HEK293 (cell line): ENCODE measurements around the gene RBMS3.

ENCODE experiments used
- CTCF ChIA-PET: fragments of 350-600 bp; formaldehyde crosslinking; extraction: SDS; loops from one replicate; lab custom pipeline; 2021; ENCODE audit warnings: antibody characterized with exemption; lab: Yijun Ruan, JAX
- POLR2A ChIA-PET: fragments of 300-600 bp; formaldehyde crosslinking; extraction: SDS; loops from one replicate; lab custom pipeline; 2020; ENCODE audit warnings: antibody characterized with exemption, inconsistent platforms; lab: Yijun Ruan, JAX
- H3K27ac ChIP-seq: fragments of 200-500 bp; sonication (Bioruptor generic); 2 replicates; pipeline ENCODE4 v1.5.1; 2014; ENCODE audit warnings: low read depth, low read length, control low read depth, inconsistent platforms; ENCODE audit errors: extremely low read depth
- H3K36me3 ChIP-seq, 2 experiments: fragments of 200-500 bp in 1 of 2; sonication (Bioruptor generic) in 1 of 2; 1 replicate in 1 of 2; 2 replicates in 1 of 2; pipeline ENCODE4 v1.5.1; 2014 to 2017; ENCODE audit warnings: inconsistent platforms in 2 of 2, low read length in 2 of 2; ENCODE audit not compliant: control insufficient read depth in 2 of 2, insufficient read depth in 1 of 2
- H3K4me1 ChIP-seq: fragments of 200-500 bp; sonication (Bioruptor generic); 2 replicates; pipeline ENCODE4 v1.5.1; 2014; ENCODE audit warnings: mild to moderate bottlenecking, low read length, inconsistent platforms; ENCODE audit not compliant: control insufficient read depth, insufficient read depth
- H3K4me3 ChIP-seq: 2 replicates; pipeline ENCODE4 v1.5.1; 2011; ENCODE audit warnings: low read depth, mild to moderate bottlenecking, control low read depth, low read length, moderate library complexity
- H3K9me3 ChIP-seq: fragments of 200-500 bp; sonication (Bioruptor generic); 2 replicates; pipeline ENCODE4 v1.5.1; 2014; ENCODE audit warnings: low read depth, low read length, inconsistent platforms; ENCODE audit not compliant: control insufficient read depth, insufficient read depth
- ATF2 ChIP-seq: fragments of 450-650 bp; formaldehyde crosslinking; IDR thresholded peaks from 2 replicates; pipeline ENCODE4 v1.5.1; 2016; ENCODE audit warnings: missing biosample characterization, missing genetic modification characterization, low read depth
- BCL11A ChIP-seq: fragments of 450-650 bp; formaldehyde crosslinking; IDR thresholded peaks from 2 replicates; pipeline ENCODE4 v1.5.1; 2016; ENCODE audit warnings: low read depth, missing biosample characterization, missing genetic modification characterization
- MEIS1 ChIP-seq: sonication (generic); formaldehyde crosslinking; IDR thresholded peaks from 2 replicates; pipeline ENCODE4 v1.8.1; 2022; ENCODE audit warnings: missing genetic modification reagents, mild to moderate bottlenecking, borderline replicate concordance
- SP2 ChIP-seq: fragments of 450-650 bp; formaldehyde crosslinking; IDR thresholded peaks from 2 replicates; pipeline ENCODE4 v1.5.1; 2016; ENCODE audit warnings: missing biosample characterization, missing genetic modification characterization
- WT1 ChIP-seq: fragments of 450-650 bp; formaldehyde crosslinking; IDR thresholded peaks from 2 replicates; pipeline ENCODE4 v1.5.1; 2016; ENCODE audit warnings: missing biosample characterization, missing genetic modification characterization
- ZBTB7A ChIP-seq: fragments of 450-650 bp; formaldehyde crosslinking; IDR thresholded peaks from 2 replicates; pipeline ENCODE4 v1.5.1; 2016; ENCODE audit warnings: low read depth, missing biosample characterization, missing genetic modification characterization
- ZFP37 ChIP-seq: fragments of 450-650 bp; formaldehyde crosslinking; IDR thresholded peaks from 2 replicates; pipeline ENCODE4 v1.5.1; 2016; ENCODE audit warnings: missing biosample characterization, missing genetic modification characterization
- ZNF223 ChIP-seq: fragments of 450-650 bp; formaldehyde crosslinking; IDR thresholded peaks from 2 replicates; pipeline ENCODE4 v1.5.1; 2016; ENCODE audit warnings: missing biosample characterization, missing genetic modification characterization
- ZNF266 ChIP-seq: fragments of 450-650 bp; formaldehyde crosslinking; IDR thresholded peaks from 2 replicates; pipeline ENCODE4 v1.5.1; 2016; ENCODE audit warnings: missing biosample characterization, missing genetic modification characterization, low read depth
- ZNF362 ChIP-seq: fragments of 450-650 bp; formaldehyde crosslinking; IDR thresholded peaks from 2 replicates; pipeline ENCODE4 v1.5.1; 2016; ENCODE audit warnings: missing biosample characterization, missing genetic modification characterization
- ZNF37A ChIP-seq: fragments of 450-650 bp; IDR thresholded peaks from 2 replicates; pipeline ENCODE4 v1.5.1; 2018; ENCODE audit warnings: missing biosample characterization, missing genetic modification characterization
- ZNF530 ChIP-seq: fragments of 450-650 bp; formaldehyde crosslinking; IDR thresholded peaks from 2 replicates; pipeline ENCODE4 v1.5.1; 2016; ENCODE audit warnings: low read depth, missing biosample characterization, missing genetic modification characterization
- ZNF560 ChIP-seq: fragments of 450-650 bp; formaldehyde crosslinking; IDR thresholded peaks from 2 replicates; pipeline ENCODE4 v1.5.1; 2017; ENCODE audit warnings: missing biosample characterization, missing genetic modification characterization, borderline replicate concordance
- ZNF677 ChIP-seq: fragments of 450-650 bp; IDR thresholded peaks from 2 replicates; pipeline ENCODE4 v1.5.0; 2018; ENCODE audit warnings: missing biosample characterization, mild to moderate bottlenecking, missing genetic modification characterization, moderate library complexity
- ZNF830 ChIP-seq: fragments of 450-650 bp; IDR thresholded peaks from 2 replicates; pipeline ENCODE4 v1.5.0; 2018; ENCODE audit warnings: missing biosample characterization, missing genetic modification characterization, low read depth, mild to moderate bottlenecking, moderate library complexity
- ZNF837 ChIP-seq: fragments of 450-650 bp; formaldehyde crosslinking; IDR thresholded peaks from 2 replicates; pipeline ENCODE4 v1.5.1; 2016; ENCODE audit warnings: missing biosample characterization, missing genetic modification characterization
- ZSCAN30 ChIP-seq: fragments of 450-650 bp; IDR thresholded peaks from 2 replicates; pipeline ENCODE4 v1.5.1; 2018; ENCODE audit warnings: missing biosample characterization, mild to moderate bottlenecking, missing genetic modification characterization, moderate library complexity
- TF ChIP-seq, protein P1 (sequence below): fragments of 450-650 bp; formaldehyde crosslinking; IDR thresholded peaks from 2 replicates; pipeline ENCODE4 v1.5.1; 2016; ENCODE audit warnings: missing biosample characterization, missing genetic modification characterization, borderline replicate concordance
- TF ChIP-seq, protein P2 (sequence below): fragments of 450-650 bp; formaldehyde crosslinking; IDR thresholded peaks from 2 replicates; pipeline ENCODE4 v1.5.1; 2016; ENCODE audit warnings: missing biosample characterization, missing genetic modification characterization
- TF ChIP-seq, protein P3 (sequence below): fragments of 450-650 bp; IDR thresholded peaks from 2 replicates; pipeline ENCODE4 v1.5.1; 2018; ENCODE audit warnings: missing biosample characterization, mild to moderate bottlenecking, missing genetic modification characterization
- TF ChIP-seq, protein P4 (sequence below): fragments of 450-650 bp; formaldehyde crosslinking; IDR thresholded peaks from 2 replicates; pipeline ENCODE4 v1.5.1; 2017; ENCODE audit warnings: missing biosample characterization, mild to moderate bottlenecking, missing genetic modification characterization, moderate library complexity
- TF ChIP-seq, protein P5 (sequence below): fragments of 450-650 bp; formaldehyde crosslinking; IDR thresholded peaks from 2 replicates; pipeline ENCODE4 v1.5.1; 2016; ENCODE audit warnings: missing biosample characterization, missing genetic modification characterization

RBMS3 gene

GRCh38 chr3:29515451-29515850 lies 234.6 kb downstream of the RBMS3 start:
- no peaks in the 10 kb centered on the region for H3K4me1 ChIP-seq
- TF ChIP-seq WT1 (tag by site-specific recombination) = no peak
- no peak for TF ChIP-seq ZNF830 (tag by site-specific recombination)
- no peak for TF ChIP-seq ZSCAN30
- TF ChIP-seq, protein P1, sequence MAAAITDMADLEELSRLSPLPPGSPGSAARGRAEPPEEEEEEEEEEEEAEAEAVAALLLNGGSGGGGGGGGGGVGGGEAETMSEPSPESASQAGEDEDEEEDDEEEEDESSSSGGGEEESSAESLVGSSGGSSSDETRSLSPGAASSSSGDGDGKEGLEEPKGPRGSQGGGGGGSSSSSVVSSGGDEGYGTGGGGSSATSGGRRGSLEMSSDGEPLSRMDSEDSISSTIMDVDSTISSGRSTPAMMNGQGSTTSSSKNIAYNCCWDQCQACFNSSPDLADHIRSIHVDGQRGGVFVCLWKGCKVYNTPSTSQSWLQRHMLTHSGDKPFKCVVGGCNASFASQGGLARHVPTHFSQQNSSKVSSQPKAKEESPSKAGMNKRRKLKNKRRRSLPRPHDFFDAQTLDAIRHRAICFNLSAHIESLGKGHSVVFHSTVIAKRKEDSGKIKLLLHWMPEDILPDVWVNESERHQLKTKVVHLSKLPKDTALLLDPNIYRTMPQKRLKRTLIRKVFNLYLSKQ (tag by site-specific recombination) = no peak
- TF ChIP-seq, protein P2, sequence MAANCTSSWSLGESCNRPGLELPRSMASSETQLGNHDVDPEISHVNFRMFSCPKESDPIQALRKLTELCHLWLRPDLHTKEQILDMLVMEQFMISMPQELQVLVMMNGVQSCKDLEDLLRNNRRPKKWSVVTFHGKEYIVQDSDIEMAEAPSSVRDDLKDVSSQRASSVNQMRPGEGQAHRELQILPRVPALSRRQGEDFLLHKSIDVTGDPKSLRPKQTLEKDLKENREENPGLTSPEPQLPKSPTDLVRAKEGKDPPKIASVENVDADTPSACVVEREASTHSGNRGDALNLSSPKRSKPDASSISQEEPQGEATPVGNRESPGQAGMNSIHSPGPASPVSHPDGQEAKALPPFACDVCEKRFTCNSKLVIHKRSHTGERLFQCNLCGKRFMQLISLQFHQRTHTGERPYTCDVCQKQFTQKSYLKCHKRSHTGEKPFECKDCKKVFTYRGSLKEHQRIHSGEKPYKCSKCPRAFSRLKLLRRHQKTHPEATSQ (tag by site-specific recombination) = no peak
- no peak for TF ChIP-seq ZNF37A (tag by site-specific recombination)
- no peak for TF ChIP-seq SP2
- TF ChIP-seq ZNF530 (tag by site-specific recombination) = no peak
- TF ChIP-seq, all 188 proteins: peak for 0
- CTCF ChIA-PET = interaction anchor here (0.5 to 0.6 kb wide), 2 partner anchors 235 to 1188 kb away, joined by 3 to 4 read pairs; partner anchors contain the start of gene RBMS3
- no peaks in the 10 kb centered on the region for H3K36me3 ChIP-seq
- H3K9me3 ChIP-seq = no peaks in the 10 kb centered on the region
- POLR2A ChIA-PET = no interaction called here
- H3K4me3 ChIP-seq = no peak overlapping the region
- no peak overlapping the region for H3K27ac ChIP-seq

- ChIA-PET CTCF (interaction anchor here (0.5 kb wide), 1 partner anchor 1188 kb away, joined by 3 read pairs; no protein-coding TSS in a partner anchor), POLR2A (no interaction called here)
- H3K4me1 ChIP-seq = no peaks in the 10 kb centered on the region
- no peaks in the 10 kb centered on the region for H3K36me3 ChIP-seq
- H3K27ac ChIP-seq = no peak overlapping the region
- no peaks in the 10 kb centered on the region for H3K9me3 ChIP-seq
- no peak overlapping the region for H3K4me3 ChIP-seq
- TF ChIP-seq, protein P3, sequence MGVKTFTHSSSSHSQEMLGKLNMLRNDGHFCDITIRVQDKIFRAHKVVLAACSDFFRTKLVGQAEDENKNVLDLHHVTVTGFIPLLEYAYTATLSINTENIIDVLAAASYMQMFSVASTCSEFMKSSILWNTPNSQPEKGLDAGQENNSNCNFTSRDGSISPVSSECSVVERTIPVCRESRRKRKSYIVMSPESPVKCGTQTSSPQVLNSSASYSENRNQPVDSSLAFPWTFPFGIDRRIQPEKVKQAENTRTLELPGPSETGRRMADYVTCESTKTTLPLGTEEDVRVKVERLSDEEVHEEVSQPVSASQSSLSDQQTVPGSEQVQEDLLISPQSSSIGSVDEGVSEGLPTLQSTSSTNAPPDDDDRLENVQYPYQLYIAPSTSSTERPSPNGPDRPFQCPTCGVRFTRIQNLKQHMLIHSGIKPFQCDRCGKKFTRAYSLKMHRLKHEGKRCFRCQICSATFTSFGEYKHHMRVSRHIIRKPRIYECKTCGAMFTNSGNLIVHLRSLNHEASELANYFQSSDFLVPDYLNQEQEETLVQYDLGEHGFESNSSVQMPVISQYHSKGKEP (tag by site-specific recombination) = no peak
- TF ChIP-seq ATF2 (tag by site-specific recombination) = no peak
- no peak for TF ChIP-seq ZNF837 (tag by site-specific recombination)
- TF ChIP-seq, protein P2 (tag by site-specific recombination) = no peak
- no peak for TF ChIP-seq ZNF560 (tag by site-specific recombination)
- TF ChIP-seq ZFP37 (tag by site-specific recombination) = no peak
- no peak for TF ChIP-seq ZNF223 (tag by site-specific recombination)
- no peak for TF ChIP-seq ZNF677 (tag by site-specific recombination)
- TF ChIP-seq, protein P4, sequence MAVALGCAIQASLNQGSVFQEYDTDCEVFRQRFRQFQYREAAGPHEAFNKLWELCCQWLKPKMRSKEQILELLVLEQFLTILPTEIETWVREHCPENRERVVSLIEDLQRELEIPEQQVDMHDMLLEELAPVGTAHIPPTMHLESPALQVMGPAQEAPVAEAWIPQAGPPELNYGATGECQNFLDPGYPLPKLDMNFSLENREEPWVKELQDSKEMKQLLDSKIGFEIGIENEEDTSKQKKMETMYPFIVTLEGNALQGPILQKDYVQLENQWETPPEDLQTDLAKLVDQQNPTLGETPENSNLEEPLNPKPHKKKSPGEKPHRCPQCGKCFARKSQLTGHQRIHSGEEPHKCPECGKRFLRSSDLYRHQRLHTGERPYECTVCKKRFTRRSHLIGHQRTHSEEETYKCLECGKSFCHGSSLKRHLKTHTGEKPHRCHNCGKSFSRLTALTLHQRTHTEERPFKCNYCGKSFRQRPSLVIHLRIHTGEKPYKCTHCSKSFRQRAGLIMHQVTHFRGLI (tag by site-specific recombination) = no peak
- TF ChIP-seq ZNF266 = no peak
- no peak for TF ChIP-seq BCL11A (tag by site-specific recombination)
- no peak for TF ChIP-seq ZBTB7A (tag by site-specific recombination)
- TF ChIP-seq ZNF362 (tag by site-specific recombination) = no peak
- TF ChIP-seq MEIS1 (CRISPR knock-in tag) = no peak
- TF ChIP-seq, protein P5, sequence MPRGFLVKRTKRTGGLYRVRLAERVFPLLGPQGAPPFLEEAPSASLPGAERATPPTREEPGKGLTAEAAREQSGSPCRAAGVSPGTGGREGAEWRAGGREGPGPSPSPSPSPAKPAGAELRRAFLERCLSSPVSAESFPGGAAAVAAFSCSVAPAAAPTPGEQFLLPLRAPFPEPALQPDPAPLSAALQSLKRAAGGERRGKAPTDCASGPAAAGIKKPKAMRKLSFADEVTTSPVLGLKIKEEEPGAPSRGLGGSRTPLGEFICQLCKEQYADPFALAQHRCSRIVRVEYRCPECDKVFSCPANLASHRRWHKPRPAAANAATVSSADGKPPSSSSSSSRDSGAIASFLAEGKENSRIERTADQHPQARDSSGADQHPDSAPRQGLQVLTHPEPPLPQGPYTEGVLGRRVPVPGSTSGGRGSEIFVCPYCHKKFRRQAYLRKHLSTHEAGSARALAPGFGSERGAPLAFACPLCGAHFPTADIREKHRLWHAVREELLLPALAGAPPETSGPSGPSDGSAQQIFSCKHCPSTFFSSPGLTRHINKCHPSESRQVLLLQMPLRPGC (tag by site-specific recombination) = no peak
Measured at GRCh38 chr3:29516164-29516563, 235.3 kb downstream of the RBMS3 start.
